GM18907 (cell line): ENCODE data around the gene LMO1.
A peak's percentile ranks its signal among the peaks of the same experiment; 100 is the strongest.

Experiments
- ATAC-seq: cut with Tn5 transposase; IDR thresholded peaks from one replicate; pipeline ENCODE4 v1.9.1; 2021; ENCODE audit warnings: mild to moderate bottlenecking, moderate library complexity; ENCODE audit not compliant: unreplicated experiment

LMO1 gene

DNA sequence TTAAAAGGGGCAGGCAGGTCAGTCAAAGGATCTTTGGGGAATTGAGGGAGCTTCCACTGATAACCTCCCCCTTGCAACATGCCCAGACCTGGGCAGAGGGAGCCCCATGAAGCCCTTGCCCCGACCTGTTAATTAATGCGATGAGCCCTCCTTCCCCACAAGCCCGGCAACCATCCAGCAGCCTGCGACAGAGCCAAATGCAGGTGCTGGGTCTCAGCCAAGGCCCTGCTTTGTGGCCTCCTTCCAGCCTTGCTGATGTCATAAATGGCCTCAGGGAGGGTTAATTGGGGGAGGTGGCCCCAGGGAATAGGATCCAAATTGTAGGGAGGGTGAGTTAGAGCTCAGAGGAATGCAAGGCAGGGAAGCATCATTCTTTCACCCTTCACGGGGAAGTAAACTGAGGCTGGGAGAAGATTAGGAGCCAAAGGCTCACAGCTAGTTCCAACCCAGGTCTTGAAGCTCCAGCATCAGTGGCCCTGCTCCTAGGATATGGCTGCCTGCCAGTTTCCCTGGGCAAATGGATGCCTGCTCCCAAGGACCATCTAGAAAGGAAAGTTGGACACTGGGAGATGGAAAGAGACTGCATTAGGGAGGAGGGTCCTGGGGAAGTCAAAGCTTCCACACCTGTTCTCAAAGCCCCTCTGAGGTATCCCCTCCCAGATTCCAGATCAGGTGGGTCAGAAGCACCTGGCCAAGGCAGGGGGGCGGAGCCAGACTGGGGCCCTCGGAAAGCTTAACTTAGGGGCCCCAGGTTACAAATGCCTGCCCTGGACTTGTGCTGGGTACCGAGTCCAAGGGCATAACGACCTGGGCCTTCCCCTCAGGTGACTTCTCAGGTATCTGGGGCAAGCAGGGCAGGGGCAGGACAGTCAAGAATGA lies 34.1 kb downstream of the LMO1 start:
- no peak for ATAC-seq

DNA sequence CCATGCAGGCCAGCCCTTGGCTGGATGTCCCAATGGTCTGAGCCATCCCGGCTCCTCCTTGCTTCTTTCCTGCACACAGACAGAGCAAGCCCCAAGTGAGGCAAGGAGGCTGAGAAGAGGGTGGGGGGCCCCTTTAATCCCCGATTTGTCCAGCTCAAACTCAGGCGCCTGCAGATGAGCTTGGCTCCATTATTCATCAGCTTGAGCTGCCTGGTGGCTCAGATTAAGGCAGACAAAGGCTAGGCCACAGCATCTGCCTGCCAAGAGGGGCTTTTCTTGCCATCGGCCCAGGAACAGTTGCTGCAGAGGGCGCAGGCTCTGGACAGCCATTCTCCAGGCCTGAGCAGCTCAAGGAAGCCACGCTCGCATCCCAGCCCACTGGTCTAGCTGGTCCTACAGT lies 35.4 kb downstream of the LMO1 start:
- no peak for ATAC-seq

GRCh38 chr11:8227156-8228152 lies 36.2 kb downstream of the LMO1 start:
- ATAC-seq = no peak

DNA sequence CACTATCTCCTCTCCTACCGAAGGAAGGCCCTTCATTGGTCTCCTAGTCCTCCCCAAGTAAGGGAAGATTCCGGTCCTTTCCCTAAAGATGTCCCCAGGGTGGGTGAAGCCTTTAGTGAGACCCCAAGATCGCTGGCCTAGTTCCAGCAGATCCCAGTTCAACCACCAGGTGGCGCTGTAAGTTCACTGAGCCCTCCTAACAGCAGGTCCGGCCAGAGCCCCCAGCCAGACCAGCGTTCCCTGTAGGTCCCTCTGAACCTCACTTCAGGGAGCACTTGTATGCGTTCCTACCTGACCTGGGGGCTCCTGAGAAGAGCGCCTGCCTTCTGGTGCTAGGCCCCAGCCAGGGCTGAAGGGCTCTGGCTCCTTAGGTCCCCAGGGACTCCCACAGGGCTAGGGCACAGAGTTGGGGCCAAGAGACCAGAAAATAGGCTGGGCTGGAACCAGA lies 38.1 kb downstream of the LMO1 start:
- peak; percentile 66 for ATAC-seq

DNA sequence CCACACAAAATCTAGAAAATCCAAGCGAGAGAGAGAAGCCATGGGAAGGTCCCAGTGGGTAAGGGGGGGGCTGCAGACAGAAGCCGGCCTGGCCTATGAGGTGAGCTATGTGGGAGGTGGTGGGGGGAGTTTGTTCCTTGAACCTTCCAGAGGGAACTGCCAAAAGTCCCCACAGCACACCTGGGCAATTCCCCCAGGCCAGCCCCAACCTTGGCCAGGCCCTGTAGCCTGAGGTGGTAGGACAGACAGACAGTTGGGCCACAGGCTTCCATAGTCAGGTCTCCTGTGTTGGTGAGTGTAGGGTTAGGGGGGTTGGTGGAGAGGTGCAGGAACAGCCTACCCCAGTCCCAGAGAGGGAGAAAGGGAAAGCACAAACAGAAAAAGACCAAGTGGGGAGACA lies 39.0 kb downstream of the LMO1 start:
- no peak for ATAC-seq

GRCh38 chr11:8224161-8224591 lies 39.5 kb downstream of the LMO1 start:
- ATAC-seq = no peak

GRCh38 chr11:8223513-8223900 lies 40.2 kb downstream of the LMO1 start:
- no peak for ATAC-seq

- ATAC-seq = no peak
Observed at GRCh38 chr11:8222820-8223512, 40.7 kb downstream of the LMO1 start.

GRCh38 chr11:8221917-8222495 lies 41.7 kb downstream of the LMO1 start:
- ATAC-seq = no peak

DNA sequence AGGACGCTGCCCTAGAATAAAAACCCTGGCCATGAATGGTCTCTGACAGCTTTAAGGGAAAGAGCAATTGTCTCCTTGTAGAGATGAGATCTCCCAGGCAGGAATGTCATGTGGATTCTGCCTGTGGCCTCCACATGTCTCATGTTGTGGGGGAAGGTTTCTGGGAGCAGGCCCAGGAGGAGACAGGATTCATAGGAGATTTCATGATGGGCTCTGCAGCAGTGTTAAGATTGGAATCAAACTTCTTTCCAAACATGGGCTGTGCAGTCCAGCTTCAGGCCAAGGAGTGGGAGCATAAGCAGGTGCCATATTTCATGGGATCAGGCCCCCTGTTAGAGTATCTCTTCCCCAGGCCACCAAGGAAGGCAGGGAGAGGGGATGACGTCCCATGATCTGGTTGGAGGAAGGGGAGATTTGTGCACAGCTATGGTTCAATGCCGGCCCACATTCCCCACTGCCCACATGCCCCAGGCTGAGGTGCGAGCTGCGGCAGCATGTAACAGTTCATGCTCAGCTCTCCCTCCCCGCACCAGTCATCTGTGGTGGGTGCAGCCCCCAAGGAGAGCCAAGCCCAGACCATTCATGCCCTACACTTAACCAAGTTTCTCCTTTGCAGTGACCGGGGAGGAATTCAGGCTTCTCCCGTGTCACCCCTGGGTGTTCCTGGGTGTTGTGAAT lies 42.5 kb downstream of the LMO1 start:
- ATAC-seq = no peak

GRCh38 chr11:8220261-8221045 lies 43.2 kb downstream of the LMO1 start:
- no peak for ATAC-seq

- peak; percentile 55 for ATAC-seq
Observed at GRCh38 chr11:8219257-8220021, 44.2 kb downstream of the LMO1 start.

DNA sequence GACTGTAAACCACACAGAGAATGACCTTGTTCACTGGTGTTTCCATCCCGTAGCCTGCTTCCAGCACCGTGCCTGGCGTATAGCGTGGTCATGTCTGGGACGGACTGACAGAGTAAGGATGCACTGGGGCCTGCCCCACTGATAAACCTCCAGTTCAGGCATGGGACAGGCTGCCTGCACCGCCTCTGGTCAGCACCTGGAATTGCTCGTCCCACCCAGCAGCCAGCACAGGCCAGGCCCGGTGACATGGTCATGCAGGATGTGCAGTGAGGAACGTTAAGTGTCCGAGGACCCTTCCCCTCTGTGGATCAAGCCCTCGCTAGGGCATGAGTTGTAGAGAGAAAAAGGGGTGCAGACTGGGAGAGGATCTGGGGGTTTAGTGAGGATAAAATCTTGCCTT lies 44.8 kb downstream of the LMO1 start:
- ATAC-seq = no peak

GRCh38 chr11:8218409-8218808 lies 45.3 kb downstream of the LMO1 start:
- ATAC-seq = no peak

DNA sequence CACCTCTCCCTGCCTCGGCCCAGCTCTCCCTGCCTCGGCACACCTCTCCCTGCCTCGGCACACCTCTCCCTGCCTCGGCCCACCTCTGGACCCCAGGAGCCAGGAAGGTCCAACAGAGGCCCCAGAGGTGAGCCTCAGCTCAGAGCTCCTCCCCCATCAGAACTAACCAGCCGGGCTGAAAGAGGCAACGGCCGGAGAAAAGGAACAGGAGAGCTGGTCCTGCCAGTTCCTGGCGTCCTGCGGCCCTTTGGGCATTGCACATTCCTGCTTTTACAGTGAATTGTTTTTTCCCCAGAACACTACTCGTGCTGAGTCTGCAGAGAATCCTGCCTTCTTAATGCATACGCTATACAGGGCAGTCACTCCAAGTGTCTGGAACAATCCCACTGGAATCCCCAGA lies 45.8 kb downstream of the LMO1 start:
- no peak for ATAC-seq

- no peak for ATAC-seq
Observed at GRCh38 chr11:8217136-8217535, 46.5 kb downstream of the LMO1 start.

DNA sequence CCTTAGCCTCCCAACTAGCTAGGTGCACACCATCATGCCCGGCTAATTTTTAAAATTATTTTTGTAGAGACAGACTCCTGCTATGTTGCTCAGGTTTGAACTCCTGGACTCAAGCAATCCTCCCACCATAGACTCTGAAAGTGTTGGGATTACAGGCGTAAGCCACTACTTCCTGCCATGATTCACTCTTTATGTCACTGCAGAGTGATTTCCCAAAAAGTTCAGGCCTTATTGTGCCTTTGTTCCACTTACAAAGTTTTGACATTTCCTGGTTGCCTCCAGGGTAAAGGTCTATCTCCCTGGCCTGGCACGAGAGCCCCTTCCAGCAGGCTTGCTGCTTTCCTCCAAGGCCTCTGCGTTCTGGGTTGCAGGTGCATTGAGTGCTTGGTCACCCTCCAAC lies 50.3 kb downstream of the LMO1 start:
- no peak for ATAC-seq

DNA sequence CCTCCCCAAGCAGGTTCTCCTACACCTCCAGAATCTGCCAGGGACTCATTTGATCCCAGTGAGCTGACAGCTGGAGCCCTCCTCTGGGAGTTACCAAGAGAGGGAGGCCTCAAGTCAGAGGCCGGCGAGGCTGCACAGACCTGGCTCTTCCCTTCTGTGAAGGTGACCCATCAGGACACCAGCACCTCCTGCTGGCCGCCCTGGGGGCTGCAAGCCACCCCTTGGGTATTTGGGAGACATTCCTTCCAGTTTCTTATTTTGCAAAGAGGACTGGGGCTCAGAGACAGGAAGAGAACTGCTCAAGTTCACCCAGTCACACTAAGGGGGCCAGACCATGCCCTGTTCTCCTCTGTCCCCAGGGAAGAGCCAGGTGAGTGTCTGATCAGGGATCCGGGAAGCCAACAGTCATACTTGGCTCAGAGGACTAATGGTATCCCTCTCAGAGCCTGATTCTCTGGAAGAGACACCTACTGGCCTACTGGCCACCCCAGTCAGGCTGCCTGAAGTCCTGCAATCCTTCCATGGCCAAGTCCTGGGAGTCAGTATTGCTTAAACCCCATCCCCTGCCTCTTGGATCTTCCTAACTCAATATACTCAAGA lies 54.4 kb downstream of the LMO1 start:
- ATAC-seq = no peak
